Measurements from ENCODE around the gene CC2D2B. TPM values are rescaled to one million over a fixed set of nuclear protein-coding genes. Genes with fewer than 3 reads are reported as not detected.
A peak's percentile ranks its signal among the peaks of the same experiment; 100 is the strongest.

CC2D2B gene
- total RNA-seq, 2 experiments from 2014 or later, result 4.1 TPM; not detected in 1

DNA sequence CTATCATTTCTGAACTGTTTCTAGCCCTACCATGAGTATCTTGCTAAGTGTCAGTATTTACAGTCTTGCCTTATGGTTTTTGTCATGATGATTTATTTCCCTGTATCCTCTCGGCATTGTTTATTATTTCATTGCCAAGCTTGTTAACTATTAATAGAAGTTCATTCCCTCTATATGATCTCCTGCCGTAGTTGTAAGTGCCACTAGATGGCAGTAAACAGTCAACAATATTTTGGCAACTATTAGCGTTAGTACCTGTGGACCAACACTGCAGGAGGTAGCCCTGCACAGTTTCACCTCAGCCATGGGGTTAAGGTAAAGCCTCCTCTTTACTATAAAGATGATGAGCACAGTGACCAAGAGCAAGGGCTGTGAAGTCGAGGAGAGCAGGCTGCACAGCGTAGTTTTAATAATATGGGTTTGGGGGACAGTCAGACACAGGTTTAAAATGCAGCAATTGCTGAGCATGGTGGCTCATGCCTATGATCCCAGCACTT lies 109.5 kb downstream of the CC2D2B start:
- H3K9me2 ChIP-seq (ENCODE audit: insufficient read depth, low read length), result no peaks in the 10 kb centered on the region
- H3K36me3 ChIP-seq (ENCODE audit: insufficient read depth, low read length), result no peaks in the 10 kb centered on the region
- no TSS peak for BruUV-seq (replicated peaks)
- H4K20me1 ChIP-seq (ENCODE audit: insufficient read depth, low read length), result no peaks in the 10 kb centered on the region
- no peak overlapping the region for H3K4me3 ChIP-seq (ENCODE audit: low read depth, low read length, poor library complexity, severe bottlenecking)
- peak; percentile 77 for DNase-seq (ENCODE audit: low spot score)
- no peaks in the 10 kb centered on the region for H3K9me3 ChIP-seq (ENCODE audit: low read length)
- intact Hi-C loops (cut with micrococcal nuclease; ENCODE audit: unreplicated experiment), result loop anchor here (1.0 to 5.0 kb wide), 5 partner anchors 115 to 323 kb away; partner anchors contain the start of gene ZNF518A
- H3K4me1 ChIP-seq (ENCODE audit: insufficient read depth, low read length, poor library complexity, severe bottlenecking), result no peaks in the 10 kb centered on the region
- POLR2A ChIA-PET, result interaction anchor here (0.5 to 1.1 kb wide), 4 partner anchors 10 to 358 kb away, joined by 3 read pairs; no protein-coding TSS in a partner anchor
- TF ChIP-seq CTCF (conservative IDR thresholded peaks at IDR 0.05; ENCODE audit: low read length) (peak; percentile 97), EZH2phosphoT487 (IDR thresholded peaks at IDR 0.05; ENCODE audit: borderline replicate concordance, low read depth, low read length) (no peak)
- no peak overlapping the region for H3K27ac ChIP-seq (ENCODE audit: low read depth, low read length, poor library complexity, severe bottlenecking)
- H3K79me2 ChIP-seq (ENCODE audit: insufficient read depth, low read depth, low read length), result no peaks in the 10 kb centered on the region
- no peak overlapping the region for H3K4me2 ChIP-seq (ENCODE audit: low read length)
- CTCF ChIA-PET (ENCODE audit: unreplicated experiment), result interaction anchor here (0.6 to 1.4 kb wide), 3 partner anchors 275 to 349 kb away, joined by 3 to 4 read pairs (median 3); no protein-coding TSS in a partner anchor
- H2AFZ ChIP-seq (ENCODE audit: low read length), result no peak overlapping the region

DNA sequence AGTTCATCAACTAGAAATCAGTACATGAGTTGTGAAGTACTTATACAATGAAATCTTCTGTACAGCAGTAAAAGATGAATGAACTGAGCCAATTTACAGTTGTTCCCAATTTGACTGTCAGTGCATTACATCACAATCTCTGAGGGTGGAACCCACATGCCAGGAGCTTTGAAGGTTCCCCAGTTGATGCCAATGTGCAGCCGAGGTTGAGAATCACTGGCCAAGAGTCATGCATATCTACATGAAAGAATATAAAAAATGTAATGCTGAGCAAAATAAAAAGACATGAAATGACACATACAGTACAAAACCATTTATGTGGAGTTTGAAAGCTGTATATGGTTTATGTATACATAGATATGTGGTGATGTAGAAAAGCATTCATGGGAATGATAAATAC lies 113.6 kb downstream of the CC2D2B start:
- ChIA-PET POLR2A (interaction anchor here (0.5 kb wide), 1 partner anchor 834 kb away, joined by 3 read pairs; no protein-coding TSS in a partner anchor), CTCF (ENCODE audit: unreplicated experiment) (no interaction called here)
- Histone ChIP-seq H3K4me3 (ENCODE audit: low read depth, low read length, poor library complexity, severe bottlenecking) (no peak overlapping the region), H3K79me2 (ENCODE audit: insufficient read depth, low read depth, low read length) (no peaks in the 10 kb centered on the region), H3K9me2 (ENCODE audit: insufficient read depth, low read length) (no peaks in the 10 kb centered on the region), H3K4me2 (ENCODE audit: low read length) (no peak overlapping the region), H4K20me1 (ENCODE audit: insufficient read depth, low read length) (no peaks in the 10 kb centered on the region), H2AFZ (ENCODE audit: low read length) (no peak overlapping the region), H3K4me1 (ENCODE audit: insufficient read depth, low read length, poor library complexity, severe bottlenecking) (no peaks in the 10 kb centered on the region), H3K9me3 (ENCODE audit: low read length) (no peaks in the 10 kb centered on the region), H3K36me3 (ENCODE audit: insufficient read depth, low read length) (no peaks in the 10 kb centered on the region), H3K27ac (ENCODE audit: low read depth, low read length, poor library complexity, severe bottlenecking) (no peak overlapping the region)
- TF ChIP-seq EZH2phosphoT487 (IDR thresholded peaks at IDR 0.05; ENCODE audit: borderline replicate concordance, low read depth, low read length) (no peak), CTCF (conservative IDR thresholded peaks at IDR 0.05; ENCODE audit: low read length) (no peak)
- BruUV-seq (replicated peaks), result no TSS peak
- no peak for DNase-seq (ENCODE audit: low spot score)
- intact Hi-C loops (cut with micrococcal nuclease; ENCODE audit: unreplicated experiment), result no loop called here

- POLR2A ChIA-PET, result no interaction called here
- H3K36me3 ChIP-seq (ENCODE audit: insufficient read depth, low read length), result no peaks in the 10 kb centered on the region
- intact Hi-C loops (cut with micrococcal nuclease; ENCODE audit: unreplicated experiment), result no loop called here
- no peaks in the 10 kb centered on the region for H4K20me1 ChIP-seq (ENCODE audit: insufficient read depth, low read length)
- no peak overlapping the region for H3K4me3 ChIP-seq (ENCODE audit: low read depth, low read length, poor library complexity, severe bottlenecking)
- no peak for TF ChIP-seq EZH2phosphoT487 (IDR thresholded peaks at IDR 0.05; ENCODE audit: borderline replicate concordance, low read depth, low read length)
- no peak for TF ChIP-seq CTCF (conservative IDR thresholded peaks at IDR 0.05; ENCODE audit: low read length)
- no peaks in the 10 kb centered on the region for H3K9me2 ChIP-seq (ENCODE audit: insufficient read depth, low read length)
- no peak overlapping the region for H3K27ac ChIP-seq (ENCODE audit: low read depth, low read length, poor library complexity, severe bottlenecking)
- H3K9me3 ChIP-seq (ENCODE audit: low read length), result no peaks in the 10 kb centered on the region
- no TSS peak for BruUV-seq (replicated peaks)
- no peaks in the 10 kb centered on the region for H3K79me2 ChIP-seq (ENCODE audit: insufficient read depth, low read depth, low read length)
- DNase-seq (ENCODE audit: low spot score), result no peak
- H3K4me1 ChIP-seq (ENCODE audit: insufficient read depth, low read length, poor library complexity, severe bottlenecking), result no peaks in the 10 kb centered on the region
- CTCF ChIA-PET (ENCODE audit: unreplicated experiment), result no interaction called here
- H3K4me2 ChIP-seq (ENCODE audit: low read length), result no peak overlapping the region
- no peak overlapping the region for H2AFZ ChIP-seq (ENCODE audit: low read length)
Observed at GRCh38 chr10:96022739-96023138, 115.0 kb downstream of the CC2D2B start.
